Lower leg skin (tissue), 4 donors: ENCODE data around the gene SMIM12. TPM values are rescaled to one million over a fixed set of nuclear protein-coding genes. Genes with fewer than 3 reads are reported as not detected.
A peak's percentile ranks its signal among the peaks of the same experiment; 100 is the strongest.

Source experiments
- DNase-seq, 2 donors: peaks; one replicate each; pipeline ENCODE4 v3.0.0-alpha.2; 2019; ENCODE audit warnings: low spot score in 2 of 2
- H3K4me3 ChIP-seq: fragments of 200-600 bp; sonication (generic); 2 replicates; pipeline ENCODE4 v1.5.1; 2017; ENCODE audit warnings: mild to moderate bottlenecking, low read depth; ENCODE audit not compliant: poor library complexity, severe bottlenecking
- CTCF ChIP-seq, 3 donors: fragments of 450-650 bp; IDR thresholded peaks; one replicate each; pipeline ENCODE4 v1.5.1; 2016; ENCODE audit warnings: antibody characterized with exemption in 3 of 3, mild to moderate bottlenecking in 3 of 3, moderate library complexity in 2 of 3
- POLR2A ChIP-seq, 2 donors: fragments of 450-650 bp; IDR thresholded peaks; one replicate each; pipeline ENCODE4 v1.6.1; 2016 to 2017; ENCODE audit warnings: antibody characterized with exemption in 2 of 2, mild to moderate bottlenecking in 1 of 2, moderate library complexity in 1 of 2
- WGBS, 2 donors: methylation state at CpG; one replicate each; pipeline ENCODE4 v1.1.5; 2018; 5-methylcytosine and 5-hydroxymethylcytosine counted together
- intact Hi-C: fragments of 100-400 bp; cut with DNase I; formaldehyde crosslinking; loops from one replicate; pipeline ENCODE4 v1.15.0; 2023; ENCODE audit warnings: low total_unique reads
- total RNA-seq, 4 donors: library from RNA; depleted of rRNA; stranded (reverse); fragments of >200 nt; gene quantifications; one replicate each; pipeline ENCODE4 v1.1.0, GENCODE V29; 2016

The SMIM12 gene
- total RNA-seq, 4 donors from 2014 or later, result 22.7 to 28.8 (median 25.7) TPM

- peak in 1 of 2 donors; percentile 36 for DNase-seq
- no peak for TF ChIP-seq POLR2A (IDR thresholded peaks at IDR 0.05)
- TF ChIP-seq CTCF (IDR thresholded peaks at IDR 0.05), result no peak
Observed at GRCh38 chr1:34842952-34843371, 16.6 kb downstream of the SMIM12 start.

DNA sequence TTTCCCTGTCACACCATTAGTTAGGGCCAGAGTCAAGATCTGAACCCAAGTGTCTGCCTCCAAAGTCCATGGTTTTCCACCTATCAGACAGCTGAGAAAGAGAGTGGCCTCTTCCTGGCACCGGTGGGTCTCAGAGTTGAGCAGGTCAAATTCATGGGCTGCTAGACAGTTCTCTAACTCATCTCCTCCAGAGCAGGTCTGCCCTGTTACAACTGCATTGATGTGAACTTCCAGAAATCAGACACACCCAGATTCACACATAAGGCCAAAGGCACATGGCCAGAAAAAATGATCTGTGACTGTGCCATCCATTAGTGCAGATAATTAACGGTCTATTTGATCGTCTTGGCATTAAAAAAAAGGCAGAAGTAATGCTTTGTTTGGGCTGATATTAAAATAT, 17.5 kb downstream of the SMIM12 start:
- intact Hi-C loops, result no loop called here
- H3K4me3 ChIP-seq, result no peak overlapping the region
- WGBS, 2 donors, result 43 to 46% methylated on average over 3 of the region's 3 CpGs
- peak in 1 of 2 donors; percentile 6 for DNase-seq
- TF ChIP-seq POLR2A (IDR thresholded peaks at IDR 0.05), result no peak
- TF ChIP-seq CTCF (IDR thresholded peaks at IDR 0.05), result no peak

More at GRCh38 chr1:34842952-34843371, 16.6 kb downstream of the SMIM12 start:
- no peak overlapping the region for H3K4me3 ChIP-seq
- intact Hi-C loops, result no loop called here
- 85% methylated on average over 4 of the region's 4 CpGs for WGBS, 2 donors

DNA sequence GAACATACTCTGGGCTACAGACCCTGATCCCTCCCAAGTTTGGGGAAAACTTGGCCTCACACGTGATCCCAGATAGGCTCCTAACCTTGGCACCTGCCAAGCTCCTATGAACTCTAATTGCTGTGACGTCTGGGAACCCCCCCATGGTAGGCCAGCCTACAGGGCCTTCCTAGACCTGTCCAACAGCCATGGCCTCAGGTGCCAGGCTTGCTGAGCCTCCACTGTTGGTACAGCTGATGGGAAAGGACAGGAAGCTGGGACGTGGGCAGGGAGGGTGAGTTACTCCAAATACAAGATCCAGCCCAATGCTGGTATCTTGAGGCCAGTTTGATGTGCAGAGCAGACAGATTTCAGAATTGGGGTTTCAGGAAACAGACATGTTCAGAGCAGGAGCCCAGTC, 19.1 kb downstream of the SMIM12 start:
- peak in 1 of 2 donors; percentile 65 for DNase-seq
- H3K4me3 ChIP-seq, result no peak overlapping the region
- intact Hi-C loops, result no loop called here
- TF ChIP-seq CTCF (IDR thresholded peaks at IDR 0.05) (no peak), POLR2A (IDR thresholded peaks at IDR 0.05) (no peak)
- WGBS, 2 donors, result 88 to 91% methylated on average over 3 of the region's 3 CpGs

DNA sequence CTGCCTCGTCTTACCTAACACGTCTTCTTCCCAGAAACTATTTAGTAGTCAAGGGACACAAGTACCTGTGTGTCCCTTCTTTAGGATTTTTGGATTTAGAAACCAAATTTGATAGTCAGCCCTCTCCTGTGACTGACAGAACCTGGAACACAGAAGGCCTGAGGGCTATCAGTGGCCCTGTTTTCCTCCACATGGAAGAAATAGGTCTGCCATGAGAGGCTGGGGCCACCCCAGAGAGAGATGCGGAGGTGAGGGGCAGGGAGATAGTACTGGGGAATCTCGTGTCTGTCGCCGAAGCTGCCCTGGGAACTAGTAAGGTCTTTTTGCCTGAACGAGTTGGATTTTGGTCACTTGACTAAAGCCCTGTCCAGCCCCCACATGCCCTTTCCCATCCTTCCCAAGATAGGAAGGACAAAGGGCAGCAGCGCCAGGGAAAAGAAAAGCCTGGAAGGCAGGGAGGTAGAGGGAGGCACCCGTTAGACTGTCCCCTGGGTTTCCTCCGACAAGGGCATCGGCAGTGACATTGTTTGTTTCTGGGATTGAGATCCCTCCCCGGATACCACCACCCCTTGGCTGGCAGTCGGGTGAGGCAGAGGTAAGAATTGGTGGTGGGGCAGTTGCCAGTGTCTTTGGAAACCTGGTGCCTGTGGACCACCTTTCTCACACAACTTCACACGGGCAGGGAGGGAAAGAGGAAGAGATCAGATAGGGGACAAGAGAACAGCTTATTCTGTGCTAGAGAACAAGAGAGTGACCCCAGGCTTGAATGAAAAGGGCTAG, 19.8 kb downstream of the SMIM12 start:
- intact Hi-C loops, result no loop called here
- 84% methylated on average over 14 of the region's 14 CpGs for WGBS, 2 donors
- TF ChIP-seq CTCF (IDR thresholded peaks at IDR 0.05) (no peak), POLR2A (IDR thresholded peaks at IDR 0.05) (no peak)
- peak in 1 of 2 donors; percentile 70 for DNase-seq
- no peak overlapping the region for H3K4me3 ChIP-seq

DNA sequence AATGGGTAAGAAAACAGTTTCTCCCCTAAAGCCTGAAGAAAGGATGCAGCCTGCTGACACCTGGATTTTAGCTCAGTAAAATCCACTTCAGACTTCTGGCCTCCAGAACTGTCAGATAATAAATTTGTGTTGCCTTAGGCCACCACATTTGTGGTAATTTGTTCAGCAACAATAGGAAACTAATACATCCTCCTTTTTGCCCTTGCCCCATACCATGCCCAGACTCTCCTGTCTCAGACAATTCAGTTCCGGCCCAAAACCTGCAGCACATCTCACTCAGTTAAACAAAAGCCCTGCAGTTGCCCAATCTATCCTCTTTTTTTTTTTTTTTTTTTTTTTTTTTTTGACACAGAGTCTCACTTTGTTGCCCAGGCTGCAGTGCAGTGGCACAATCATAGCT, 25.8 kb downstream of the SMIM12 start:
- TF ChIP-seq CTCF (IDR thresholded peaks at IDR 0.05) (no peak), POLR2A (IDR thresholded peaks at IDR 0.05) (no peak)
- intact Hi-C loops, result no loop called here
- no peak overlapping the region for H3K4me3 ChIP-seq
- DNase-seq, result no peak
- WGBS, 2 donors, result 91 to 94% methylated on average over 1 of the region's 1 CpG
